ENCODE measurements around the gene SKIDA1. TPM values are rescaled to one million over a fixed set of nuclear protein-coding genes. Genes with fewer than 3 reads are reported as not detected.

SKIDA1 gene
- total RNA-seq, 1 experiment from 2014 or later, result 0.34 TPM

DNA sequence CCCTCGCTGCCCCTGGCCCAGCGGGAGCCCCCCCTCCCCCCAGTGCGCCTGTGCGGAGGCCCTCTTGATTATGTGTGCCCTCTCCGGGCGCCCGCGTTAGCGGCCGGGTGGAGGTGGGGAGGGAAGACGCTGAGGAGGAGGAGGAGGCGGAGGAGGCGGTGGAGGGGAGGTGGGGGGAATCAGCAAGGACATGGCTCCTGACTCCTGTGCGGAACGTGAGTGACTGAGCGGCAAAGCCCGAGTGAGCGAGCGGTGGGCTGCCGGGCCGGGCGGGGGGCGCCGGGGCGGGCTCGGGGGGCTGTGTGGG is 8.8 kb upstream of the SKIDA1 start:
- peak overlapping the region; percentile 76 for H3K27ac ChIP-seq (ENCODE audit: low read depth, low read length)
- ChIA-PET POLR2A (no interaction called here), CTCF (no interaction called here), RAD21 (ENCODE audit: low non-redundant PET in 1 of 2, low total read pairs in 2 of 2, uncharacterized antibody in 2 of 2, unreplicated experiment in 2 of 2) (interaction anchor here in 1 of 2 experiments (0.7 kb wide), 1 partner anchor 18 kb away, joined by 4 read pairs; no protein-coding TSS in a partner anchor)
- peaks cover 42% of the 10 kb centered on the region for H3K79me2 ChIP-seq (ENCODE audit: insufficient read depth, low read length)
- no TSS peak for BruUV-seq (replicated peaks)
- peaks cover 10 to 11% of the 10 kb centered on the region in 2 experiments; a peak in 3 of 4 replicates for H3K36me3 ChIP-seq (ENCODE audit: control insufficient read depth in 1 of 2, insufficient read depth in 2 of 2, low read length in 2 of 2)
- H3K4me2 ChIP-seq (ENCODE audit: low read length), result peak overlapping the region; percentile 61
- H4K20me1 ChIP-seq (ENCODE audit: insufficient read depth), result no peaks in the 10 kb centered on the region
- H3K4me3 ChIP-seq (replicated peaks in 1 of 2; ENCODE audit: low read depth in 1 of 2, low read length in 2 of 2), result peak overlapping the region; percentile 60 to 70
- peaks cover 21 to 60% of the 10 kb centered on the region in 2 experiments; a peak in 3 of 4 replicates for H3K4me1 ChIP-seq (ENCODE audit: control insufficient read depth in 1 of 2, insufficient read depth in 2 of 2, low read length in 2 of 2)
- TF ChIP-seq YY1 (IDR thresholded peaks at IDR 0.05; ENCODE audit: extremely low read depth, insufficient replicate concordance, low read depth, low read length) (no peak), EZH2 (IDR thresholded peaks at IDR 0.05) (no peak)
- H3K9me2 ChIP-seq (ENCODE audit: insufficient read depth), result no peaks in the 10 kb centered on the region
- no peak for DNase-seq (ENCODE audit: low read depth, low spot score)
- no peak for ATAC-seq
- intact Hi-C loops (cut with micrococcal nuclease), result loop anchor here (5.0 kb wide), 1 partner anchor 362 kb away; no protein-coding TSS in a partner anchor
- no peak overlapping the region for H2AFZ ChIP-seq (ENCODE audit: low read depth, low read length, poor library complexity, severe bottlenecking)
- H3K9me3 ChIP-seq (ENCODE audit: control insufficient read depth in 1 of 2, insufficient read depth in 1 of 2, low read depth in 1 of 2, low read length in 2 of 2), result no peaks in the 10 kb centered on the region
- peak overlapping the region; percentile 69 for H3K9ac ChIP-seq (ENCODE audit: low read length)
- H3K27me3 ChIP-seq (ENCODE audit: insufficient read depth, low read length), result no peaks in the 10 kb centered on the region

DNA sequence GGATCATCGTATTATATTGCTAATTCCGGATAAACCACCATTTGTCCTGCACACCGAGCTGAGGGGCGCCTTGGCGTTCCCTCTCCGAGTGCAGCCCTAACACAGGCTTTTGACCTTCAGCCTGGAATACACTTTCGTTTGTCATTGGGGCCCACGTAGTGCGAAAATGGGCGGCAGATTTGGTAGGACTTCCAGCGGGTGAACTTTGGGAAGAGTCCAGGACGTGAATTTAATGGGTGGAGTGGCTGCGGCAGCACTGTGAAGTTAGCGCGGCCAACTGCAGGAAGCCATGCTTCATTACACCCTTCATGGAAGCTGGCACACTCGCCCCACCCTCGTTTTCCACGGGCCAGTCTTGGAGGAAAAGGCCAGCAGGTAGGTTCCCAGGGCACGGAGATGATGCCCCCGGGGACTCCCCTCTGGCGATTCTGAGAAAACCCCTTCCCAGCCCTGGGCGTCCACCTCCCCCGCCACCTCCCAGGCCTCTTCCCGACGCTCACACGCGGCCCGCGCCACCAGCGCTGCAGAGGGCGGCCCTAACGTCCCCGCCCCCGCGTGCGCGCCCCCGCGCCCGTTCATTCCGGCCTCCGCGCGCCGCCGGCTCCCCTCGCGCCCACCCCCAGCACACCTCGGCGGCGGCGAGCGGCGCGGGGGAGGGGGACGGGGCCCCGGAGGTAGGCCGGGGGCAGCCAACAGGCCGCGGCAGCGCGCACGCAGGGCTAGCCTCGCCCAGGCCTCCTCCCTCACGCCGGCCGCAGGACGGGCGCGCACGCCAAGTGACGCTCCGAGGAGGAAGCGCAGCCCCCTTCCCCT is 8.2 kb upstream of the SKIDA1 start, which contains the start of gene MLLT10:
Gene MLLT10, plus strand, starts transcription at position 766 of the 813 bp plus-strand sequence. CDS start 413 bp downstream, outside the sequence.
- H3K4me1 ChIP-seq (ENCODE audit: control insufficient read depth in 1 of 2, insufficient read depth in 2 of 2, low read length in 2 of 2), result peaks cover 21 to 65% of the 10 kb centered on the region in 2 experiments; a peak in 3 of 4 replicates
- peak; percentile 81 for DNase-seq (ENCODE audit: low read depth, low spot score)
- no peaks in the 10 kb centered on the region for H3K9me3 ChIP-seq (ENCODE audit: control insufficient read depth in 1 of 2, insufficient read depth in 1 of 2, low read depth in 1 of 2, low read length in 2 of 2)
- peaks cover 4 to 5% of the 10 kb centered on the region in 2 experiments; a peak in 3 of 4 replicates for H3K36me3 ChIP-seq (ENCODE audit: control insufficient read depth in 1 of 2, insufficient read depth in 2 of 2, low read length in 2 of 2)
- intact Hi-C loops (cut with micrococcal nuclease), result loop anchor here (2.0 to 5.0 kb wide), 2 partner anchors 255 to 361 kb away; no protein-coding TSS in a partner anchor
- CTCF ChIA-PET, result interaction anchor here (0.6 to 1.2 kb wide), 2 partner anchors 255 to 839 kb away, joined by 3 read pairs; no protein-coding TSS in a partner anchor
- peak within 1 kb of the TSS; percentile 69 for H3K9ac ChIP-seq (ENCODE audit: low read length)
- POLR2A ChIA-PET, result no interaction called here
- peak within 1 kb of the TSS; percentile 60 to 70 for H3K4me3 ChIP-seq (replicated peaks in 1 of 2; ENCODE audit: low read depth in 1 of 2, low read length in 2 of 2)
- peaks cover 36% of the 10 kb centered on the region for H3K79me2 ChIP-seq (ENCODE audit: insufficient read depth, low read length)
- TSS peak; percentile 95 for BruUV-seq (replicated peaks)
- no peak within 1 kb of the TSS for H2AFZ ChIP-seq (ENCODE audit: low read depth, low read length, poor library complexity, severe bottlenecking)
- peak within 1 kb of the TSS; percentile 85 for H3K4me2 ChIP-seq (ENCODE audit: low read length)
- H4K20me1 ChIP-seq (ENCODE audit: insufficient read depth), result no peaks in the 10 kb centered on the region
- no peaks in the 10 kb centered on the region for H3K9me2 ChIP-seq (ENCODE audit: insufficient read depth)
- H3K27me3 ChIP-seq (ENCODE audit: insufficient read depth, low read length), result no peaks in the 10 kb centered on the region
- peak; percentile 84 for ATAC-seq
- H3K27ac ChIP-seq (ENCODE audit: low read depth, low read length), result peak within 1 kb of the TSS; percentile 76
- RAD21 ChIA-PET (ENCODE audit: low non-redundant PET in 1 of 2, low total read pairs in 2 of 2, uncharacterized antibody in 2 of 2, unreplicated experiment in 2 of 2), result interaction anchor here in 1 of 2 experiments (0.7 kb wide), 1 partner anchor 17 kb away, joined by 4 read pairs; no protein-coding TSS in a partner anchor
- TF ChIP-seq EGR1 (IDR thresholded peaks at IDR 0.05; ENCODE audit: low read depth) (peak; percentile 84), TCF7L2 (IDR thresholded peaks at IDR 0.05; ENCODE audit: borderline replicate concordance, extremely low read depth, insufficient read depth, insufficient read length) (peak; percentile 89), FOSL1 (IDR thresholded peaks at IDR 0.05; ENCODE audit: low read depth) (no peak), EZH2phosphoT487 (IDR thresholded peaks at IDR 0.05; ENCODE audit: borderline replicate concordance) (no peak), SRF (IDR thresholded peaks at IDR 0.05; ENCODE audit: low read depth) (no peak), YY1 (IDR thresholded peaks at IDR 0.05; ENCODE audit: extremely low read depth, insufficient replicate concordance, low read depth, low read length) (peak; percentile 31), CEBPB (IDR thresholded peaks at IDR 0.05; ENCODE audit: low read depth) (no peak), POLR2A (IDR thresholded peaks at IDR 0.05; ENCODE audit: borderline replicate concordance, extremely low read depth, insufficient read depth, insufficient read length) (peak; percentile 63), RAD21 (IDR thresholded peaks at IDR 0.05; ENCODE audit: low read depth) (0 out of 2 replicates have a peak, but pooled peaks have one; percentile 0), JUND (IDR thresholded peaks at IDR 0.05) (no peak), EZH2 (IDR thresholded peaks at IDR 0.05) (no peak), ZNF274 (IDR thresholded peaks at IDR 0.05; ENCODE audit: low read depth, low read length) (no peak)
- TF ChIP-seq, protein P1, sequence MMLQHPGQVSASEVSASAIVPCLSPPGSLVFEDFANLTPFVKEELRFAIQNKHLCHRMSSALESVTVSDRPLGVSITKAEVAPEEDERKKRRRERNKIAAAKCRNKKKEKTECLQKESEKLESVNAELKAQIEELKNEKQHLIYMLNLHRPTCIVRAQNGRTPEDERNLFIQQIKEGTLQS (IDR thresholded peaks at IDR 0.05), result no peak
- TF ChIP-seq, protein P2, sequence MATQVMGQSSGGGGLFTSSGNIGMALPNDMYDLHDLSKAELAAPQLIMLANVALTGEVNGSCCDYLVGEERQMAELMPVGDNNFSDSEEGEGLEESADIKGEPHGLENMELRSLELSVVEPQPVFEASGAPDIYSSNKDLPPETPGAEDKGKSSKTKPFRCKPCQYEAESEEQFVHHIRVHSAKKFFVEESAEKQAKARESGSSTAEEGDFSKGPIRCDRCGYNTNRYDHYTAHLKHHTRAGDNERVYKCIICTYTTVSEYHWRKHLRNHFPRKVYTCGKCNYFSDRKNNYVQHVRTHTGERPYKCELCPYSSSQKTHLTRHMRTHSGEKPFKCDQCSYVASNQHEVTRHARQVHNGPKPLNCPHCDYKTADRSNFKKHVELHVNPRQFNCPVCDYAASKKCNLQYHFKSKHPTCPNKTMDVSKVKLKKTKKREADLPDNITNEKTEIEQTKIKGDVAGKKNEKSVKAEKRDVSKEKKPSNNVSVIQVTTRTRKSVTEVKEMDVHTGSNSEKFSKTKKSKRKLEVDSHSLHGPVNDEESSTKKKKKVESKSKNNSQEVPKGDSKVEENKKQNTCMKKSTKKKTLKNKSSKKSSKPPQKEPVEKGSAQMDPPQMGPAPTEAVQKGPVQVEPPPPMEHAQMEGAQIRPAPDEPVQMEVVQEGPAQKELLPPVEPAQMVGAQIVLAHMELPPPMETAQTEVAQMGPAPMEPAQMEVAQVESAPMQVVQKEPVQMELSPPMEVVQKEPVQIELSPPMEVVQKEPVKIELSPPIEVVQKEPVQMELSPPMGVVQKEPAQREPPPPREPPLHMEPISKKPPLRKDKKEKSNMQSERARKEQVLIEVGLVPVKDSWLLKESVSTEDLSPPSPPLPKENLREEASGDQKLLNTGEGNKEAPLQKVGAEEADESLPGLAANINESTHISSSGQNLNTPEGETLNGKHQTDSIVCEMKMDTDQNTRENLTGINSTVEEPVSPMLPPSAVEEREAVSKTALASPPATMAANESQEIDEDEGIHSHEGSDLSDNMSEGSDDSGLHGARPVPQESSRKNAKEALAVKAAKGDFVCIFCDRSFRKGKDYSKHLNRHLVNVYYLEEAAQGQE (IDR thresholded peaks at IDR 0.05; ENCODE audit: low read depth), result no peak
